ENCODE measurements around the gene CPM. TPM values are rescaled to one million over a fixed set of nuclear protein-coding genes. Genes with fewer than 3 reads are reported as not detected.
A peak's percentile ranks its signal among the peaks of the same experiment; 100 is the strongest.

The CPM gene
- polyA plus RNA-seq, 2 of the 4 experiments (the other 2 are of a cell fraction): 3.7 to 6.8 TPM

DNA sequence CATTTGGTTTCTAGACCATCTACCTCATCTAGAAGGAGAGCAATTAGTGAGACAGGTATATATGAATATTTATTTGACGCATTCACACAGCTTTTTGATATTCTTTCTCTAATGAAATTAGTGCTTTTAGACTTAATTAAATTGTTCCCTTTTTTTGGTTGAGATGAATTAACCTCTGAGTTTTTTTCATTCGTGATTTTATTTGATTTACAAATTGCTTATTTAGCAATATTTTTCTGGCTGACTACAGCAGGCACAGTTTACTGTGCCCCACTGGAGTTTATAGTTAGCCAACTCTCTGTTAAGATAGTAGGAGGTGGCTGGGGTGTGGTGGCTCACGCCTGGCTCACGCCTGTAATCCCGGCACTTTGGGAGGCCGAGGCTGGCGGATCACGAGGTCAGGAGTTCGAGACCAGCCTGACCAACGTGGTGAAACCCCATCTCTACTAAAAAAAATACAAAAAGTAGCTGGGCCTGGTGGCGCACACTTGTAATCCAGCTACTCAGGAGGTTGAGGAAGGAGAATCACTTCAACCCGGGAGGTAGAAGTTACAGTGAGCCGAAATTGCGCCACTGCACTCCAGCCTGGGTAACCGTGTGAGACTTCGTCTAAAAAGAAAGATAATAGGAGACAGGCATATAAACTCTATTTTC, 108.2 kb downstream of the CPM start:
- Histone ChIP-seq H3K27ac (no peak overlapping the region), H3K9me3 (no peaks in the 10 kb centered on the region), H3K4me2 (no peak overlapping the region), H3K4me1 (peaks cover 12% of the 10 kb centered on the region; the same call in 2 of the 3 replicates), H3K4me3 (no peak overlapping the region)
- ChIA-PET POLR2A (no interaction called here), CTCF (no interaction called here)
- TF ChIP-seq FOSB (CRISPR knock-in tag; IDR thresholded peaks at IDR 0.05) (no peak), SMC3 (IDR thresholded peaks at IDR 0.05) (no peak), SREBF2 (IDR thresholded peaks at IDR 0.05) (no peak), PHF8 (IDR thresholded peaks at IDR 0.05; ENCODE audit: borderline replicate concordance, low read depth) (no peak), MAFK (IDR thresholded peaks at IDR 0.05; ENCODE audit: partially characterized antibody) (peak; percentile 91)
- ATAC-seq: no peak
- DNase-seq (ENCODE audit: low read depth in 1 of 2, low spot score in 1 of 2): no peak
- WGBS (ENCODE audit: missing lambda C conversion rate): 93% methylated on average over 16 of the region's 16 CpGs
- FAIRE-seq: no peak

DNA sequence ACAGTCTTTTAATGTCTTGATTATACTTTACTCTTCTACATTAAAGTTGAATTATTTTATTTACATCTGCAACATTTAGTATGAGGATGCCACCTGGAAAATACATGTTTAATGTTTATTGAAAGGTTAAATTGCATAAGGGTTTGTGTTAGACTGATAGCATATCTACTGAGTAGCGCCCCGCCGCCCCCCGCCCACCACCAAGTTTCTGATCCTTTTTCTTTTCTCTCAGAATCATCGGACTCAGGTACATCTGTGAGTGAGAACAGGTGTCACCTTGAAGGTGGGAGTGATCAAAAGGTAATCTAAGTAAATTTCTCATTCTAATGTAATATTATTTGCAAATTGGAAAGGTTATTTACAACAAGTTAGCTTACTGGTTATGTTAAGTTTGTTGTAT, 108.8 kb downstream of the CPM start:
- Histone ChIP-seq H3K4me2 (no peak overlapping the region), H3K4me1 (peaks cover 12% of the 10 kb centered on the region; the same call in 2 of the 3 replicates), H3K4me3 (no peak overlapping the region), H3K27ac (no peak overlapping the region), H3K9me3 (no peaks in the 10 kb centered on the region)
- no peak for DNase-seq (ENCODE audit: low read depth in 1 of 2, low spot score in 1 of 2)
- no peak for TF ChIP-seq FOSB (CRISPR knock-in tag; IDR thresholded peaks at IDR 0.05)
- no peak for ATAC-seq
- POLR2A ChIA-PET: no interaction called here
- FAIRE-seq: no peak
- CTCF ChIA-PET: no interaction called here
- WGBS (ENCODE audit: missing lambda C conversion rate): 97% methylated on average over 5 of the region's 5 CpGs

DNA sequence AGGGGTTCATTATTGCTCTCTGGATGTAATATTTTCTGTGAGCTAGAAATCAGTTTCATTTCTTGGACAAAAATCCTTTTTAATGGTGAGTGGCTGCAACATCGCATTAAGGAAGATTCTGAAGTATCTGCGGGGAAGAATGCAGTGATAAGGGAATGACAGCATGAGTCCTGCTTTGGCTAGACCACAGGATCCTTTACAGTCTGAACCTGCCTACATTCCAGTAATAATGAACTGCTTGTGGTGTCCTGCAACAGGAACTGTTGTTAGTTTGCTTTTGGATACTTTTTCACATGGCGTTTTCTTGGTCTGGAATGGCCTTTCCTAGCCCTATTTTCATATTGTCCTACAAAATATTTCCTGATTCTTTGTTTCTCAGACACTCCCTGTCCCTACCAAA, 109.3 kb downstream of the CPM start:
- TF ChIP-seq SMC3 (IDR thresholded peaks at IDR 0.05) (no peak), CTCF (IDR thresholded peaks at IDR 0.05) (no peak), EHF (CRISPR knock-in tag; IDR thresholded peaks at IDR 0.05) (no peak), RARB (CRISPR knock-in tag; IDR thresholded peaks at IDR 0.05) (no peak), ATOH8 (CRISPR knock-in tag; IDR thresholded peaks at IDR 0.05; ENCODE audit: low read depth) (no peak), GATA3 (IDR thresholded peaks at IDR 0.05; ENCODE audit: borderline replicate concordance) (no peak), HOXA7 (CRISPR knock-in tag; IDR thresholded peaks at IDR 0.05) (no peak), KDM1A (IDR thresholded peaks at IDR 0.05; ENCODE audit: low read depth) (no peak), HOXB13 (CRISPR knock-in tag; IDR thresholded peaks at IDR 0.05; ENCODE audit: low read depth) (no peak), MAZ (IDR thresholded peaks at IDR 0.05; ENCODE audit: borderline replicate concordance, low read depth, low read length) (no peak)
- TF ChIP-seq, protein P1, sequence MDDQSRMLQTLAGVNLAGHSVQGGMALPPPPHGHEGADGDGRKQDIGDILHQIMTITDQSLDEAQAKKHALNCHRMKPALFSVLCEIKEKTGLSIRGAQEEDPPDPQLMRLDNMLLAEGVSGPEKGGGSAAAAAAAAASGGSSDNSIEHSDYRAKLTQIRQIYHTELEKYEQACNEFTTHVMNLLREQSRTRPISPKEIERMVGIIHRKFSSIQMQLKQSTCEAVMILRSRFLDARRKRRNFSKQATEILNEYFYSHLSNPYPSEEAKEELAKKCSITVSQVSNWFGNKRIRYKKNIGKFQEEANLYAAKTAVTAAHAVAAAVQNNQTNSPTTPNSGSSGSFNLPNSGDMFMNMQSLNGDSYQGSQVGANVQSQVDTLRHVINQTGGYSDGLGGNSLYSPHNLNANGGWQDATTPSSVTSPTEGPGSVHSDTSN (IDR thresholded peaks at IDR 0.05): no peak
- TF ChIP-seq, protein P2, sequence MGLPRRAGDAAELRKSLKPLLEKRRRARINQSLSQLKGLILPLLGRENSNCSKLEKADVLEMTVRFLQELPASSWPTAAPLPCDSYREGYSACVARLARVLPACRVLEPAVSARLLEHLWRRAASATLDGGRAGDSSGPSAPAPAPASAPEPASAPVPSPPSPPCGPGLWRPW (IDR thresholded peaks at IDR 0.05): no peak
- ChIA-PET CTCF (no interaction called here), POLR2A (interaction anchor here (0.6 kb wide), 1 partner anchor 16 kb away, joined by 3 read pairs; the partner anchor contains the start of gene MDM2)
- FAIRE-seq (no peak), ATAC-seq (no peak), DNase-seq (ENCODE audit: low read depth in 1 of 2, low spot score in 1 of 2) (no peak)
- Histone ChIP-seq H3K4me2 (no peak overlapping the region), H3K4me1 (peaks cover 12% of the 10 kb centered on the region; the same call in 2 of the 3 replicates), H3K27ac (no peak overlapping the region), H3K4me3 (no peak overlapping the region), H3K9me3 (no peaks in the 10 kb centered on the region)
- 92% methylated on average over 3 of the region's 3 CpGs for WGBS (ENCODE audit: missing lambda C conversion rate)

Data from A549 (cell line).